Neuronal stem cell (in vitro differentiated cells): ENCODE results near the gene PPFIBP1.

Experiments used
- DNase-seq: peaks from one replicate; pipeline ENCODE4 v3.0.0-alpha.2; 2013; ENCODE audit warnings: low spot score
- H2AFZ ChIP-seq: one replicate; pipeline ENCODE4 v1.6.1; 2013; ENCODE audit warnings: mild to moderate bottlenecking, low read length, inconsistent platforms
- H2AK5ac ChIP-seq: 2 replicates; pipeline ENCODE4 v1.6.1; 2013; ENCODE audit warnings: low read depth, mild to moderate bottlenecking, inconsistent platforms, low read length, moderate library complexity, mixed read lengths
- H2BK120ac ChIP-seq: 2 replicates; pipeline ENCODE4 v1.6.1; 2013; ENCODE audit warnings: low read depth, mild to moderate bottlenecking, inconsistent platforms, low read length, moderate library complexity, mixed read lengths
- H2BK12ac ChIP-seq: one replicate; pipeline ENCODE4 v1.6.1; 2013; ENCODE audit warnings: low read length, inconsistent platforms
- H2BK15ac ChIP-seq: 2 replicates; pipeline ENCODE4 v1.6.1; 2013; ENCODE audit warnings: mild to moderate bottlenecking, low read length, inconsistent platforms, mixed read lengths
- H2BK5ac ChIP-seq: one replicate; pipeline ENCODE4 v1.6.1; 2013; ENCODE audit warnings: inconsistent platforms, mild to moderate bottlenecking, low read length, moderate library complexity
- H3K14ac ChIP-seq: one replicate; pipeline ENCODE4 v1.6.1; 2013; ENCODE audit warnings: low read length, inconsistent platforms
- H3K18ac ChIP-seq: 2 replicates; pipeline ENCODE4 v1.6.1; 2013; ENCODE audit warnings: low read length, inconsistent platforms
- H3K23ac ChIP-seq: 2 replicates; pipeline ENCODE4 v1.6.1; 2013; ENCODE audit warnings: low read depth, mild to moderate bottlenecking, mixed read lengths, low read length, inconsistent platforms; ENCODE audit not compliant: poor library complexity
- H3K27ac ChIP-seq: replicated peaks from 3 replicates; pipeline ENCODE4 v1.5.1; 2013; ENCODE audit warnings: low read length, inconsistent platforms
- H3K27me3 ChIP-seq, 3 experiments: 2 replicates each; pipeline ENCODE4 v1.6.1; 2013; ENCODE audit warnings: low read length in 3 of 3, mild to moderate bottlenecking in 2 of 3, inconsistent platforms in 1 of 3, low read depth in 1 of 3, mixed read lengths in 1 of 3, moderate library complexity in 1 of 3; ENCODE audit not compliant: control insufficient read depth in 3 of 3, insufficient read depth in 3 of 3
- H3K36me3 ChIP-seq, 2 donors: replicated peaks in 1 of 2; 2 replicates each; pipeline ENCODE4 v1.6.1; 2013; ENCODE audit warnings: low read length in 2 of 2; ENCODE audit not compliant: control insufficient read depth in 2 of 2, insufficient read depth in 2 of 2
- H3K4ac ChIP-seq: 2 replicates; pipeline ENCODE4 v1.6.1; 2013; ENCODE audit warnings: inconsistent platforms, mild to moderate bottlenecking, low read length, moderate library complexity
- H3K4me1 ChIP-seq, 2 donors: 1 replicate in 1 of 2; 2 replicates in 1 of 2; pipeline ENCODE4 v1.6.1; 2013; ENCODE audit warnings: low read length in 2 of 2, low read depth in 1 of 2; ENCODE audit not compliant: control insufficient read depth in 2 of 2, insufficient read depth in 1 of 2
- H3K4me2 ChIP-seq: one replicate; pipeline ENCODE4 v1.6.1; 2013; ENCODE audit warnings: mild to moderate bottlenecking, low read length, inconsistent platforms; ENCODE audit not compliant: insufficient read depth, poor library complexity, severe bottlenecking
- H3K4me3 ChIP-seq, 2 donors: 2 replicates each; pipeline ENCODE4 v1.5.1; 2013; ENCODE audit warnings: low read length in 2 of 2, mild to moderate bottlenecking in 2 of 2, inconsistent platforms in 1 of 2, moderate library complexity in 1 of 2
- H3K79me1 ChIP-seq: one replicate; pipeline ENCODE4 v1.6.1; 2013; ENCODE audit warnings: low read depth, mild to moderate bottlenecking, inconsistent platforms, low read length, moderate library complexity
- H3K9ac ChIP-seq: one replicate; pipeline ENCODE4 v1.6.1; 2013; ENCODE audit warnings: mild to moderate bottlenecking, low read depth, low read length, inconsistent platforms; ENCODE audit not compliant: poor library complexity
- H3K9me3 ChIP-seq, 2 donors: replicated peaks in 1 of 2; 2 replicates each; pipeline versions ENCODE3 to v1.6.1; 2013; ENCODE audit warnings: low read length in 2 of 2, mild to moderate bottlenecking in 2 of 2, inconsistent platforms in 1 of 2, low read depth in 1 of 2, mixed read lengths in 1 of 2, moderate library complexity in 1 of 2; ENCODE audit not compliant: control insufficient read depth in 2 of 2, insufficient read depth in 1 of 2
- H4K8ac ChIP-seq: one replicate; pipeline ENCODE4 v1.6.1; 2013; ENCODE audit warnings: low read depth, mild to moderate bottlenecking, inconsistent platforms, low read length, moderate library complexity
- H4K91ac ChIP-seq: one replicate; pipeline ENCODE4 v1.6.1; 2013; ENCODE audit warnings: low read length, low read depth, mild to moderate bottlenecking, inconsistent platforms; ENCODE audit not compliant: poor library complexity
- WGBS, 2 donors: extraction: QIAGEN DNeasy Blood & Tissue Kit; methylation state at CpG; one replicate each; pipeline ENCODE4 v1.1.7; 2013; ENCODE audit warnings: missing lambda C conversion rate in 2 of 2, mixed read lengths in 1 of 2; ENCODE audit not compliant: insufficient read length in 2 of 2, insufficient replicate concordance in 1 of 2; ENCODE audit errors: extremely low coverage in 2 of 2; 5-methylcytosine and 5-hydroxymethylcytosine counted together

Gene PPFIBP1

GRCh38 chr12:27723212-27723611, 199.2 kb downstream of the PPFIBP1 start:
- no peaks in the 10 kb centered on the region for H3K79me1 ChIP-seq
- no peak overlapping the region for H2BK5ac ChIP-seq
- DNase-seq, result no peak
- no peak overlapping the region for H2AFZ ChIP-seq
- no peak overlapping the region for H3K9ac ChIP-seq
- no peak overlapping the region for H3K4me3 ChIP-seq
- H2BK12ac ChIP-seq, result no peak overlapping the region
- H3K4me1 ChIP-seq, result no peaks in the 10 kb centered on the region
- no peak overlapping the region for H2AK5ac ChIP-seq
- no peak overlapping the region for H4K8ac ChIP-seq
- no peak overlapping the region for H3K27ac ChIP-seq
- no peaks in the 10 kb centered on the region for H3K27me3 ChIP-seq
- H3K4me2 ChIP-seq, result no peak overlapping the region
- H3K9me3 ChIP-seq, result no peaks in the 10 kb centered on the region
- H4K91ac ChIP-seq, result no peak overlapping the region
- H3K4ac ChIP-seq, result no peak overlapping the region
- no peak overlapping the region for H2BK15ac ChIP-seq
- no peak overlapping the region for H2BK120ac ChIP-seq
- no peak overlapping the region for H3K14ac ChIP-seq
- H3K18ac ChIP-seq, result no peak overlapping the region
- WGBS, 2 donors, result no CpG with 5 or more reads among the region's 1 CpG
- peaks cover 1 to 93% of the 10 kb centered on the region in 2 donors for H3K36me3 ChIP-seq
- H3K23ac ChIP-seq, result no peak overlapping the region

GRCh38 chr12:27730097-27730588, 206.1 kb downstream of the PPFIBP1 start:
- no peak overlapping the region for H3K23ac ChIP-seq
- H3K4me2 ChIP-seq, result no peak overlapping the region
- no peak overlapping the region for H2BK120ac ChIP-seq
- H3K27me3 ChIP-seq, result no peaks in the 10 kb centered on the region
- no peak overlapping the region for H2AK5ac ChIP-seq
- H3K18ac ChIP-seq, result no peak overlapping the region
- H2BK5ac ChIP-seq, result no peak overlapping the region
- no peaks in the 10 kb centered on the region for H3K9me3 ChIP-seq
- no peak overlapping the region for H3K9ac ChIP-seq
- no peak overlapping the region for H3K4me3 ChIP-seq
- no peak overlapping the region for H4K8ac ChIP-seq
- no peak for DNase-seq
- H3K79me1 ChIP-seq, result no peaks in the 10 kb centered on the region
- H2BK15ac ChIP-seq, result no peak overlapping the region
- no peak overlapping the region for H3K27ac ChIP-seq
- H3K4ac ChIP-seq, result no peak overlapping the region
- no peaks in the 10 kb centered on the region for H3K4me1 ChIP-seq
- no peak overlapping the region for H3K14ac ChIP-seq
- no CpG with 5 or more reads among the region's 4 CpGs for WGBS, 2 donors
- peaks cover 3 to 83% of the 10 kb centered on the region in 2 donors for H3K36me3 ChIP-seq
- H2BK12ac ChIP-seq, result no peak overlapping the region
- no peak overlapping the region for H4K91ac ChIP-seq
- no peak overlapping the region for H2AFZ ChIP-seq

- Histone ChIP-seq H3K4me1 (no peaks in the 10 kb centered on the region), H4K8ac (no peak overlapping the region), H2AFZ (no peak overlapping the region), H3K23ac (no peak overlapping the region), H4K91ac (no peak overlapping the region), H3K4ac (no peak overlapping the region), H2BK15ac (no peak overlapping the region), H2BK12ac (no peak overlapping the region), H2BK5ac (no peak overlapping the region), H3K36me3 (peaks cover 3 to 82% of the 10 kb centered on the region in 2 donors), H3K27ac (no peak overlapping the region), H3K18ac (no peak overlapping the region), H2AK5ac (no peak overlapping the region), H3K9ac (no peak overlapping the region), H3K79me1 (no peaks in the 10 kb centered on the region), H3K9me3 (no peaks in the 10 kb centered on the region), H3K4me2 (no peak overlapping the region), H3K4me3 (no peak overlapping the region), H3K27me3 (no peaks in the 10 kb centered on the region), H3K14ac (no peak overlapping the region), H2BK120ac (no peak overlapping the region)
- DNase-seq, result no peak
- WGBS, 2 donors, result no CpG with 5 or more reads among the region's 2 CpGs
Observed at GRCh38 chr12:27732281-27732680, 208.3 kb downstream of the PPFIBP1 start.

GRCh38 chr12:27733052-27733656, 209.1 kb downstream of the PPFIBP1 start:
- Histone ChIP-seq H3K4me3 (no peak overlapping the region), H2BK120ac (no peak overlapping the region), H4K91ac (no peak overlapping the region), H2BK15ac (no peak overlapping the region), H3K9ac (no peak overlapping the region), H3K79me1 (no peaks in the 10 kb centered on the region), H3K23ac (no peak overlapping the region), H3K4ac (no peak overlapping the region), H3K4me2 (no peak overlapping the region), H3K36me3 (peaks cover 2 to 82% of the 10 kb centered on the region in 2 donors), H2AK5ac (no peak overlapping the region), H3K9me3 (no peaks in the 10 kb centered on the region), H2AFZ (no peak overlapping the region), H3K14ac (no peak overlapping the region), H3K18ac (no peak overlapping the region), H2BK12ac (no peak overlapping the region), H2BK5ac (no peak overlapping the region), H3K27me3 (no peaks in the 10 kb centered on the region), H4K8ac (no peak overlapping the region), H3K27ac (no peak overlapping the region), H3K4me1 (no peaks in the 10 kb centered on the region)
- no peak for DNase-seq
- no CpG with 5 or more reads among the region's 3 CpGs for WGBS, 2 donors
